OCI-M2 (cell line): ENCODE data around the gene TAGLN2.
"Not testable (repeated sequence)": the region's sequence is repeated elsewhere in the genome, so short reads cannot be mapped to it uniquely, and the experiment has no call there.

Source experiments
- DNase-seq: peaks from one replicate; lab custom pipeline; 2025; ENCODE audit not compliant: unreplicated experiment; lab: John Stamatoyannopoulos, UW

Gene TAGLN2

DNA sequence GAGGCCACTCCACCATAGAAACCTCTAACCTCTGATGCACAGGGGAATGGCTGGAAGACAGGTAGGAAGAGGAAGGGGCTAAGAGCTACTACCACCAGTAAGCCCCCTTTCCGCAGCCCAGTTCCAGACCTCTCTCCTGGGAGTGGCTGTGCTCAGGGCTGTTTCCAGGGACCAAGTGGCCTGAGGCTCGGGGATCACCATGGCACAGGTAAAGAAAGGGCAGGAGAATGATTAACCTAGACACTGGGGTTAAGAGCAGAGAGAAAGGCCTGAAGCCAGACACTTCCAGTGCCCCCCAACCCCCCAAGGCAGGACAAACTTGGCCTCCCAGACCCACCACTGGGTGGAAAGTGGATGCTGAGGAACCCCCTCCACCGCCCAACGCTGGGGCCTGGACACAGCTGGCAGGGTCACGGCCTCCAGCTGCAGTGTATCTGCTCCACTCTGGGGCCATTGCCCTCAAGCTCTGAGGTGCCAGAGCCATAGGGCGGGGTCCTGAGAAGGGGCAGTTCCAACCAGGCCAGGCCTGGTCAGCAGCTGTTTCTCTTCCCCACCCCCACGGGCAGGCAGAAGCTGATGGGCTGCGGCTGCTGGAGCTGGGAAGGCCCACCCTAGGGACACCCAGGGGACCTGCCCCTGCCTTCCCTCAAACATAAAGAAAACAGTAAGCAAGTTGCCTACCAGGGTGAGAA is 2.6 kb downstream of the TAGLN2 start:
- DNase-seq = no peak

DNA sequence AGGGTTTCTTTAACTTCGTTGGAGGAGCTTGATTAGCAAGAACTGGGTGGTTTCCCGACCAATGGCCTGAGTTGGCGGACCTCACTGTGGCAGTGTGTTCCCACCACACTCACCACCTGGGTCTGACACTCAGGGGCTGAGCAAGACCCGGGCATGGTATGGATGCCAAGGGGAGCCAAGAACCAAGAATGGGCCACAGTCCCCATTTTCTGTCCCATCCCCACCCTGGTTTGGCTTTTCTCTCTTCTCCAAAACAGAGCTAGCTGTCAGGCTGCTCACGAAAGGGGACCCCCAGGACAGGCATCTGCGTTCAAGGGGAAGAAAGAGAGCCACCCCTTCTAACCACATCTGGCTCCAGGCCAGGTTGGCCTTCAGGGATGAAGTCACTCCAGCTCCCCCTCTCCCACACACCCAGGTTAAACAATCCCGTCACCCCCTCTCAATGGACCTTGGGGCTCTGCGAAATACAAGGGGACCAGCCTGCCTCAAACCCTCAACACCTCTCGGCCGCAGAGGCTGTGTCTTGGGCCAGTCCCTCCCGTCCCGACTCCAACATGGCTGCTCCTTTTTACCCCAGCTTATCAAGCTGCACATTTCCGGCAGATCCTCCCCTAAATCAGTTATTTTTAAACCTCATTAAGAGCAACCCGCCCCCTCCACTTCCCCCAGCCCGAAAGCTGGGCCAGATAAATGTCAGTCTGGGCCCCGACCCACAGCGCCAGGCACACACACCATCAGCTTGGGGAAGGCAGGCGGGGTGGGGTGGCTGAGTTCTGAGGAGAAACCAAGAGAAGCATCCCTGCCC is 3.4 kb downstream of the TAGLN2 start:
- no peak for DNase-seq

DNA sequence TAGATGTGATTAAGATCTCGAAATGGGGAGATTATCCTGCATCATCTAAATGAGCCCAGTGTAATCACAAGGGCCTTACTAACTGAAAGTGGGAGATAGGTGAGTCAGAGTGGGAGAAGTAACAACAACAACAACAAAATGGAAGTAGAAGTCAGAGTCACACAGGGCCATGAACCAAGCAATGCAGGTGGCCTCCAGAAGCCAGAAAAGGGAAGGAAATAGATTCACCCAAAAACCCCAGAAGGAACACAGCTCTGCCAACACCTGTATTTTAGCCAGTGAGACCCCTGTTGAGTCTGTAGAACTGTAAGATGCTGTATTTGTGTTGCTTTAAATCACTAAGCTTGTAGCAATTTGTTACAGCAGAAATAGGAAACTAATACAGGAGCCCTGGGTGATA is 4.1 kb downstream of the TAGLN2 start:
- DNase-seq = no peak

DNA sequence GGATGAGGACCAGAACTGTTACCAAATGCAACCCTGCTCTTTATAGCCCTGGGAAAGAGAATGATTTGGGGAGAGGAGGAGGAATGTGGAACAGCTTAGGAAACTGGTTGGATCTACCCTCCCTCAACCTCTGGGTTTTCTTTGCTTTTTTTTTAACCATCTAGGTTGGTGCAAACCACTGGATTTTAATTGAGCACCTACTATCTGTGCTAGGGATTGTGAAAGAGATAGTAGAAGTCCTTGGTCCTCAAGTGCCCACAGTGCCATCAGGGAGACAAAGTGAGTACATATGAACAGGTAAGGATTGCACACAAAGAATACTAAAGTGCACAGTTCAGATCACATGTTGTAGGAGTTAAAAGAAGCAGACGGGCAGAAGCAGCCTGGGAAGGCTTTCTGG is 4.7 kb downstream of the TAGLN2 start:
- DNase-seq = no peak

DNA sequence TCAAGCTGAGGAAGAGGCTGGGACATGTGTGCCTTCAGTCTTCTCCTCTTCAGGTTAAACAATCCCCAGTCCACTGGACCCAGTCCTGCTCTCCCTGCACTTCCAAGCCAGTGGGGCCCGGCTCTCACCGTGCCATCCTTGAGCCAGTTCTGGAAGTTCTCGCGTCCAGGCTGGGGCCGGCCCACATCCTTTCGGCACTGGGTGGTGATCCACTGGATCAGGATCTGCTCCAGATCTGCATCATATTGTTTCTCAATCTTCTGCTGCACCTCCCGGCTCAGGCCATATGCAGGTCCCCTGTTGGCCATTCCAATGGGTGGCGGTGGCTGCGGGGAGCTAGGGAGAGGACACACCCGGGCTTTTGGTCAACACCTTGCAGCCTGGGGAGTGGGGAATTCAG is 5.1 kb downstream of the TAGLN2 start:
- DNase-seq = no peak

DNA sequence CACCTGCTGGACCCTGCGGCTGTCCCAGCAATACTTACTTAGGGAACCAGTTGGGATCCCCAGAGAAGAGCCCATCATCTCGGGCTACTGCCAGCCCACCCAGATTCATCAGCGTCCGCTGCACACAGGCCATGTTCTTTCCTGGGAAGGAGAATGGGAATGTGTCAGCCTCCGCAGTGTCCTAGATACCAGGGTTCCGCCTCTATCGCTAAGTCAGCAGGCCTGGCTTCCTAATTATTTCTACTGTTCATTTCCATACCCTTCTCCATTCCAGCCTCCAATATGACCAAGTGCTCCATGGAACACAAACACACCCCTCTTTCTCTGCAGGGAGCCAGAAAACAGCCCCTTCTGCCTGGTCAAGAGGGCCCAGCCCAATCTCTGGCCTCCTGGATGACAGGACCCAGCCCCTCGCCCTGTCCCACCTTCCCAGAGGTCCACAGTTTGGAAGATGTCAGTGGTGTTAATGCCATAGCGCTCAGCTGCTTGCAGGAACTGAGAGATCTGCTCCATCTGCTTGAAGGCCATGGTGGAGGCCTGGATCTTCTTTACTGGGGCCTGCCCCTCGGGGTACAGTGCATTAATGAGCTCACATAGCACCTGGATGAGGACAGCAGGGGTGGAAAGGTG is 6.0 kb downstream of the TAGLN2 start:
- DNase-seq = no peak

DNA sequence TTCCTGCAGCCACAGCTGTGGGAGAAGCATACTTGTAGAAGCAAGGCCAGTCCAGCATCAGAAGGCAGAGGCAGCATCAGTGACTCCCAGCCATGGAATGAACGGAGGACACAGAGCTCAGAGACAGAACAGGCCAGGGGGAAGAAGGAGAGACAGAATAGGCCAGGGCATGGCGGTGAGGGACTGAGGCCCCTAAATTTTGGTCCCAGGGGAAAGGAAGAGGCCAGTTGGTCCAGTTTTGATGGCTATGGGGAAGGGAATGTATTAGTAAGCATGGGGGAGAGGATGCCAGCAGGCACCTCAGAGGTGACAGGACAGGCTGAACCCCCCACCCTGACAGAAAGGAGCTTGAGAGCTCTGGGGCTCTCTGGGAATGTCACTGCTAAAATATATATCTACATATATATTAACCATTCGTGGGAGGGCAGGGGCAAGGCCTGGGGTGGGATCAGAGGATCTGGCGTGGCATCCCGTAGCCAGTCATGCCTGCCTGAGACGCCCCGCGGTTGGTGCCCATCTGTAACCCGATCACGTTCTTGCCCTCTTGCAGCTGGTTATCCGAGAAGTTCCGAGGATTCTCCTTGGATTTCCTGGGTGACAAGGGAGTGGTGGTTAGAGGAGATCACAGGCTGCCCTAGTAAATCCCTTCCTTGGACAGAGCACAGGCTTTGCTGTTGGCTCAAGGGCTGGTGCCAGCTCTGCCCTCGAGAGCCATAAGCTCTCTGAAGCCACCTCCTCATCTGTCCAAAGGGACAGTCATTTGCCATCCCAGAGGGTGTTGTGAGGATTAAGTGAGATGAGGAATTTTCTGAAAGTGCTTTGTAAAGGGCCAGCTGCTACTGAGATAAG is 6.7 kb downstream of the TAGLN2 start:
- DNase-seq = no peak

DNA sequence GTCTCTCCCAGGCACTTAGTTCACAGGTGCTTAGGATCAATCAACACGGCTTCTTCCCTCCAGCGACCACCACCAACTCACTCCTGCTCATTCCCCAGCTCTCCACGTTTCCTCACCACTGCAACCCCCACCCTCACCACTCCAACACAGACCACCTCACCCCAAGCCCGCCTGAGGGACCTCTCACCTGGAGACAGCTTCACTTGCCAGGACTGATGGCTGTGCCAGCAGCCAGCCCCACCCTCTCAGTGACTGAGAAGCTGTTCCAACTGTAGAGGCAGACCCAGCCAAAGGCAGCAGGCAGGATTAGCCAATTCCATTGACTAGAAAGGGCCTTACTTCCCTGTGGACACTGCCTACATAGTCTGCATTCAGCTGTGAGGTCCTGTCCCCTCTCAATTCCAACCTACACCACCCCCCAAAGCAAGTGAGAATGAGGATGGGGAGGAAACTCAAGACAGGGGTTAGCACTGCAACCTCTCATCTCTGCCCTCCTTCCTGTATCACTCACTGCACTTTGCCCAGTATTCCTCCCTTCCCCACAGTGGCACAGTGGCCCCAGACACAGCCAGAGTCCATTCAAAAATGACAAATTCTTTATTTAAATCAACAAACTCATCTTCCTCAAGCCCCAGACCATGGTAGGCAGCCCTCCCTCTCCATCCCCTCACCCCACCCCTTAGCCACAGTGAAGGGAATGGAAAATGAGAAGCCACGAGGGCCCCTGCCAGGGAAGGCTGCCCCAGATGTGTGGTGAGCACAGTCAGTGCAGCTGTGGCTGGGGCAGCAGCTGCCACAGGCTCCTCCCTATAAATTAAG is 7.6 kb downstream of the TAGLN2 start:
- no peak for DNase-seq

DNA sequence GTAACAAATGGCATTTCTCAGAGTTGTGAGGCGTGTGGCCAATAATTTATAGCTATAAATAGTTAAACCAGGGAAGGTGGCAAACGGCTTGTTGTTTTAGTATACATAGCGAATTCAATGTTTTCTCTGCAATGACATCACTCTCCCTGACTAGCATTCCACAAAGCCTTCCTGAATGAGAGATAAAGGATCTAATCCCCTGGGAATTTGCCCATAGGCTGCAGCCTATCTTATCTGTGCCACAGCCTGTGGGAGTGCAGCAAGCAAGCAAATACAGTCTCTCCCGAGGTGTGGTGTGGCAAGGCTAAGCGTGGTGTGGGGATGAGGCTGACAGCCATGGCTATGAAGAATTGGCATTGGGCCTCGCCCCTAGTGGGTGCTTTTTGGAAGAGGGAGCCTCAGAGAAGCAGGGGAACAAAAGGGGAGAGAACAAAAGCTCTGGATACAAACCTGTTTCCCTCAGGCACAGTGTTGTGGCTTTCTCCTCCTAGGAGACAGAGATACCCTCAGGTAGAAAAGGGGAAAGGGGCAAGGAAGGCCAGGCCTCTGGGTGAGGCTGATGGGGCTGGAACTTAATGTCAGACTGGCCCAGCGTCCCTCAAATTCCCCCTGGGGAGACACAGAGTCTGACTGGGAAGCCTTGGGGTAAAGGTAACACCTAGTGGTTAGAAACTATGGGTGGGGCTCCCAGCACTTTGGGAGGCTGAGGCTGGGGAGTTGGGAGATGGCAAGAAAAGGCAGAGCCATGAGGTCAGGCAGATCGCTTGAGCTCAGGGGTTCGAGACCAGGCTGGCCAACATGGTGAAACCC is 8.9 kb downstream of the TAGLN2 start:
- no peak for DNase-seq

DNA sequence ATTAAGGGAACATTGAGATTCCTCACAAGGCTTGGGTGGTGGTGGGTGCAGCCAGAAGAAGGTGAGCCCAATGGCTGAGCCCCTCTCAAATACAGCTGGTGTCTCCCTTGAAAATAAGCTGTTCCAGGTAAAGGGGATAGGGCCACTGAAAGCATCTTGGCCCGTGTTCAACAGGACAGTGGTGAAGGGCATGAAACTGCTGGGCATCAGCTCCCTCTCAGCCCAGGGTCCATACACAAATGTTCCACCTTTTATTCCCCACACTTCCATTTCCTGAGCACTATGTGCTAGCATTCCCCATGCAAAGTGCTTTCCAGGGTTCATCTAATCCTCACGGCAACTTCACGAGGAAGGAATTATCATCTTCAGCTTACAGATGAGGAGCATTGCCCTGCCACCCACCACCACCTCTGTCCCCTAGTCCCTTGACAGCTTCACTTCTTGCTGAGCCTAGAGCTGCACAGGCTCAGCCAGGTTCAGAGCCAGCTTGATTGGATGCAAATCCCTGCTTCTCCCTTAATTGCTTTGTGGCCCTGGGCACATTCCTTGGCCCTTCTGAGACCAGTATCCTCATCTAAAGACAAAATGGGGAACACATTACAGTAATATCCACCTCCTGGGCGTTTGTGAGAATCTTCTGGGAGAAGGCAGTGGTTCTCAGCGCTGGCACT is 9.6 kb downstream of the TAGLN2 start:
- no peak for DNase-seq

DNA sequence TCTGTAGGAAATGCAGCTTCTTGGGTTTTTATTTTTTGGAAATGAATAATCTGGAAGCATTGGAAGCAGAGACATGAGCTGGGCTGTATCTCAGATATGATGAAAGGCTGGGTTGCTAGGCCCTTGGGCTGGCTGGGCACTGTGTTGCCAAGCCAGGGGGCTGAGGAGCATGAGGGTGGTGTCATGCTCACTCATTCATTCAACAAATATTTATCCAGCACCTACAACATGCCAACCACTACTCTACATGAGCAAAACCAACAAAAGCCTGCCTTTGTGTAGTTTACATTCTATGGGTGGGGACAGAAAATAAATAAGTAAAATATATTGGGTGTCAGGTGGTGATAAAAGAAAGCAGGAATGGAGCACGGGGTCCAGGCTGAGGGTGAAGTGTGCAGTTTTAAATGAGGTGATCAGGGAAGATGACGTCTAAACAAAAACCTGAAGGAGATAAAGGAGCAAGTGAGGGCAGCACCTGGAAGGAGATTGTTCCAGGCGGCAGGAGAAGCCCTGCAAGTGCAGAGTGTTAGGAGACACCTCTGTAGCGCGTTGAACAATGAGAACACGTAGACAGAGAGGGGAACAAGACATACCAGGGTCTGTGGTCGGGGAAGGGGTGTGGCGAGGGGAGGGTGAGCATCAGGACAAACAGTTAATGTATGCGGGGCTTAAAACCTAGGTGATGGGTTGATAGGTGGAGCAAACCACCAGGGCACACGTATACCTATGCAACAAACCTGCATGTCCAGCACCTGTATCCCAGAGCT is 10.9 kb downstream of the TAGLN2 start:
- DNase-seq = no peak

DNA sequence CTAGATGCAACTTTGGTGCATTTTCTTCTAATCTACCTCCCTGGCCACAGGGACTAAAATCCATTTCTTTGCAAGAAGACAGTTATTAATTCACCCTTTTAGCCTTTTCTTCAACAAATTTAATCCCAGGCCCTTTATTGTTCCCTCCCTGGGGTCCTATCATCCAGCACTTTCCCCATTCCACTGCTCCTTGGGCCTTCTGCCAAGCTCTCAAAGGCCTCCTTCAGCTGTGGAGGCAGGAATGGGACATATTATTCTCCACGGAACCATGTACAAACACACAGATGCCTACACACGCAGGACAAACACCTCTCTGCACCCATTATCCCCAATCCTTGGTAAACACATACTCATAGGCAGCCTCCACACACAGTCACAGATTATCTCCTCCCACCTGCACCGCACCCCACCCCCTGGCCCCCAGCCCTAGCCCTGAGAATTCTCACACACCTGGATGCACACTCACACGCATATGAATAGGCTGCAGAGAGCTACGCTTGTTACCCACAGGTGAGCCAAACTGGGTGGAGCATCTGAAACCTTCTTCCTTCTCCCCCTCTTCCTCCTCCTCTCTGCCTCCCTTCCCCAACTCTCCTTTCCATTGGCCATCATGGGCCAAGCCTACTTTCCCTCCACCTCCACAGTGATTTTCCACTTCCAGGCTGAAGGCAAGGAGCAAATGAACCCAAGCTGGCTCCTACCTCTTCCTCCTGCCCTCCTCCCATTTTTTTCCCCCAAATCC is 11.7 kb downstream of the TAGLN2 start:
- no peak for DNase-seq

DNA sequence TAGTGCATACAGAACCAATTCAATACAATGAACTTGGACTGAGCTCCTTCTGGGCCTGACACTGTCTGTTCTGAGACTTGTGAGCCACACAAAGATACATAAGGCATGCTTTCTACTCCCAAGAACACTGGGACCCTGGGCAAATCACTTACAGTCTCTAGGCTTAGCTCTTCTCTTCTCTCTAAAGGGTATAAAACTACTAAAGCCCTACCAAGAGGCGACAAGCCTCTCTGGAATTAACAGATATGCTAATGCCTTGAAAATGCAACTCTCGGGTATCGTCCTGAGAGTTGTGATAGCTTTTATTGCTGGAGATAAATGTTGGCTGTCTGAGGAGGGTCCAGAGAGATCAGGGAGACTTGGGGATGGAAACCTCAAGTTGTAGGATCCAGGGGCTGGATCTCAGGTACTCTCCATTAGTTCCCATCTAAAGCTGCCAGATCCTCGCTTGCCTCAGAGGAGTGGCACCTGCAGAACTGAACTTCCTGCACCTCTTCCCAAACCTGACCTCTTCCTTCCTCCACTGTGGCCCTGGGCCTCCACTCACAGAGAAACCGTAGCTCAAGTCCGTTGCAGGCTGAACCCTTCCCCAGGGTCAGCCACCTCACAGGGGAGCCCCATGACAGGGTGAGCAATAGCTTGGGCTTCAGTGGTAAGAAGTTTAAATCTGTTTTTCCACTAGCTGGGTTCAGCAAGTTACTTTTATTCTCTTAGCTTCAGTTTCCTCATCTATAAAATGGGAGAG is 13.8 kb downstream of the TAGLN2 start:
- DNase-seq = no peak

DNA sequence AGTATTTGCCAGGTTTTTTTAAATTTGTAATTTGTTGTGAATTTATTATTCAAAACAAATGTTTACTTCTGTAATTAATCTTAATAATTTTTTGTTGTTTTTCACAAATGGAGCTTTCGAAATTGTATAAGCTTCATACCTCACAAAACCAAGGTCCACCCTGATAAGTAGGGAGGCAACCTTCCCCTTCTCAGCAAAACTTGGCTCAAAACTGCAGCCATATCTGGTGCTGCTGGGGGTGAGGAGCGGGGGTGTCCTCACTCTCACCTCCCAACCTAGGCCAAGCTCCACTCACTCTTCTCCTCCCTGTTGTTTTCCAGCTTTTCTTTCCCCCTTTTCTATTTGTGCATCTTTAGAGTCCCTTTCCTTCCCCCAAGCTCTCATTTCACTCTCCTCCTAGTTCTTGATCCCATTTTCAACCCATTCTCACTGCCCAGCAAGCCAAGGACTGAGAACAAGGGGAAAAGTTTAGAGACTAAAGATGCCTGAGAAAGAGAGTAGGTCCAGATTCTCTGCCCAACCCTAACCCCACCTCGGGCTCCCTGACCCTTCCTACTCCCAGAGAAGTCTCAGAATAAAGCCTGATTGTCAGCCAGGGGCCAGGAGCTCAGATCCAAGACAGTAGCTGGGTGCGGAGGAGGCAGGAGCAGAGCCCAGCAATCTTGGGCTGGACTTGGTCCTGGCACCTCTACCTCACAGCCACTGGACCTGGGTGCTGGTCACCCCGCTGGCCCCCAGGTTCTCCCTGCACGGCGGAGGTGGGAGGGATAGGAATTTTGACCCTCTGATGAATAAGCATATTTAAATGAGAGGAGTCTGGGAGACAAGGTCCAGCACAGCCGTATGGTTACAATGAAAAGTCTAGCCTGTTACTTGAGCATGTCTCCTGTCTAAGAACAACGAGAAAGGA is 17.0 kb downstream of the TAGLN2 start:
- DNase-seq = no peak

DNA sequence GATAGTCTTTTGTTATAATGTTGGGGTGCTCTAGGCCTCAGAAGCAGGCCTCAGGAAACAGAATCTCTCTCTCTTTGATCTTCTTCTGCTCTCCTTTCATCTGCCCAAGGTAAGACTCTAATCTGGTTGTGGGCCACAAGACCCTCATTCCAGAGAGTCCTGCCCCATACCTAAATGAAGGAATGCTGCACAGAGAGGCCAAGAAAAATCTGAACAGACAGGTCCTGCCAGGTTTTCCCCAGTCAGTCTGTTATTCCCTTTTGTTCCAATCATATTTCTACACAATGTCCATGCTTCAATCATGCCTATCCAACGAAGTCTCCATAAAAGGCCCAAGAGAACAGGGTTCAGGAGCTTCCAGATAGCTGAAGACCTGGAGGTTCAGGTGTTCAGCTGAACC is 18.3 kb downstream of the TAGLN2 start:
- DNase-seq = no peak

DNA sequence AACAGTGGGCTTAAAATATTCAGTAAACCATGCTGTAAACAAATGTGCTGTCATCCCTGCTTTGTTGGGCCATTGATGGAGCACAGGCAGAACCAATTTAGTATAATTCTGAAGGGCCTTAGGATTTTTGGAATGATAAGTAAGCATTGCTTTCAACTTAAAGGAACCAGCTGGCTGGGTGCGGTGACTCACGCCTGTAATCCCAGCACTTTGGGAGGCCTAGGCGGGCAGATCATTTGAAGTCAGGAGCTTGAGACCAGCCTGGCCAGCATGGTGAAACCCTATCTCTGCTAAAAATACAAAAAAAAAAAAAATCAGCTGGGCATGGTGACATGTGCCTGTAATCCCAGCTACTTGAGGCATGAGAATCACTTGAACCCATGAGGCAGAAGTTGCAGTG is 21.3 kb downstream of the TAGLN2 start:
- DNase-seq = not testable (repeated sequence)
